H1 (cell line): ENCODE results near the gene TMEM129. TPM values are rescaled to one million over a fixed set of nuclear protein-coding genes. Genes with fewer than 3 reads are reported as not detected.

Source experiments
- RFX5 ChIP-seq: IDR thresholded peaks from 2 replicates; pipeline ENCODE4 v1.6.1; 2011; ENCODE audit warnings: low read depth, low read length, improper control_type of control experiment, borderline replicate concordance
- polyA plus RNA-seq, 7 experiments: library from polyadenylated mRNA; depleted of rRNA in 3 of 7; stranded (reverse) in 5 of 7; unstranded in 2 of 7; fragments of >200 nt in 5 of 7; fragments of 200-250 nt in 2 of 7; gene quantifications; 1 replicate in 5 of 7; 2 replicates in 1 of 7; 4 replicates in 1 of 7; pipeline versions ENCODE4 v1.2.1 to v1.2.3, GENCODE V29; 2011 to 2013; ENCODE audit warnings: missing spikeins in 2 of 7, mixed read lengths in 2 of 7
- total RNA-seq: library from RNA; stranded (reverse); fragmentation: NEBNext Ultra II Directional; extraction: Animal tissue kit (Norgen Biotek cat#: 25700); gene quantifications from 2 replicates; pipeline ENCODE4 v1.2.1, GENCODE V29; 2021

The TMEM129 gene
- total and polyA plus RNA-seq, 2 of the 8 experiments (the other 6 are each of a cell fraction or from before 2014, with no cell fraction given): 31.5 to 58.7 TPM

DNA sequence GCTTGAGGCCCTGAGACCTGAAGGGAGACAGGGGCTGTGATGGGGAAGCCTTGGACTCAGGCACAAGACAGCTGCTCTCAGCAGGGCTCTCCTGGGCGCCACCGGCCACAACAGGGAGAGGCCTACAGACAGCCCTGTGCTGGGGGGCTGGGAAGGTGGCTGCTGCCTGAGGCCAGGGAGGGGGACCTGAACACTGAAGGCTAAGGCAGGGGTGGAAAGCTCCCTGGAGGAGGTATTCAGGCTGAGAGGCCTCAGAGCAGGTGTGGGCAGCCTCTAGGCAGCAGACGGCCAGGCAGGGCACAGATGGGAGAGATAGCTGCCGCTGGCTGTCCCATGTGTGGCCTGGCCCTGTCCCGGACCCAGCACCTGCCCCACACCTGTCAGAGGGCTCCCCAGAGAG lies 33.2 kb upstream of the TMEM129 start (continued):
- no peak for TF ChIP-seq RFX5
- TF ChIP-seq, all 59 proteins: peak for 0
